HG02678 (cell line): Measurements from ENCODE around the gene CIC.

ENCODE experiments used
- ATAC-seq: cut with Tn5 transposase; IDR thresholded peaks from one replicate; pipeline ENCODE4 v1.9.1; 2021; ENCODE audit warnings: mild to moderate bottlenecking, moderate library complexity; ENCODE audit not compliant: unreplicated experiment

Gene CIC

GRCh38 chr19:42268704-42269477, at the start of gene CIC:
Gene CIC (plus strand): TSS chr19:42269252. CDS start chr19:42271784, 2,532 bp downstream.
- peak; percentile 81 for ATAC-seq

GRCh38 chr19:42219812-42220750, 49.0 kb upstream of the CIC start, which contains the start of gene ZNF526:
Gene ZNF526 (plus strand): TSS chr19:42220312. CDS start chr19:42224404, 4,092 bp downstream.
- peak; percentile 75 for ATAC-seq

GRCh38 chr19:42220751-42221097, 48.3 kb upstream of the CIC start:
- ATAC-seq = no peak

GRCh38 chr19:42224940-42225717, 43.9 kb upstream of the CIC start:
- no peak for ATAC-seq

GRCh38 chr19:42225718-42226292, 43.2 kb upstream of the CIC start:
- no peak for ATAC-seq

GRCh38 chr19:42226886-42227285, 42.2 kb upstream of the CIC start:
- no peak for ATAC-seq

GRCh38 chr19:42228641-42229040, 40.4 kb upstream of the CIC start:
- ATAC-seq = no peak

- no peak for ATAC-seq
Measured at GRCh38 chr19:42229301-42229854, 39.7 kb upstream of the CIC start.

GRCh38 chr19:42229855-42230351, 39.1 kb upstream of the CIC start:
- ATAC-seq = no peak

- no peak for ATAC-seq
Measured at GRCh38 chr19:42230571-42230970, 38.5 kb upstream of the CIC start.

- ATAC-seq = no peak
Measured at GRCh38 chr19:42232435-42232834, 36.6 kb upstream of the CIC start.

- no peak for ATAC-seq
Measured at GRCh38 chr19:42233106-42233505, 35.9 kb upstream of the CIC start.

GRCh38 chr19:42233678-42234292, 35.3 kb upstream of the CIC start:
- ATAC-seq = no peak

GRCh38 chr19:42234364-42234763, 34.7 kb upstream of the CIC start:
- ATAC-seq = no peak

GRCh38 chr19:42235181-42235580, 33.9 kb upstream of the CIC start:
- no peak for ATAC-seq

GRCh38 chr19:42239544-42240220, 29.4 kb upstream of the CIC start:
- ATAC-seq = no peak

GRCh38 chr19:42241279-42241678, 27.8 kb upstream of the CIC start:
- no peak for ATAC-seq

- ATAC-seq = peak; percentile 1
Measured at GRCh38 chr19:42242069-42242511, 27.0 kb upstream of the CIC start.
